Effector CD8-positive, alpha-beta T cell (primary cell): ENCODE measurements around the gene TUT7.

Experiments used
- DNase-seq: peaks from one replicate; lab custom pipeline; 2025; lab: John Stamatoyannopoulos, UW

Gene TUT7

DNA sequence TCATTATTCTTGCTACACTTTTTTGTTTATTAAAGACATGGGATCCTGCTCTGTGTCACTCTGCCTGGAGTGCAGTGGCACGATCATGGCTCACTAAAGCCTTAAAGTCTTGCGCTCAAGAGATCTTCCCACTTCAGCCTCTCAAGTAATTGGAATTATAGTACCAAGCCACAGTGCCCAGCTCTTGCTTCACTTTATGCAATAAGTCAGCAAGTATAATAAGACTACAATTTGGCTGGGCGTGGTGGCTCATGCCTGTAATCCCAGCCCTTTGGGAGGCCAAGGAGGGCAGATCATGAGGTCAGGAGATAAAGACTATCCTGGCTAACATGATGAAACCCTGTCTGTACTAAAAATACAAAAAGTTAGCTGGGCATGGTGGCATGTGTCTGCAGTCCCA is 100.6 kb downstream of the TUT7 start:
- DNase-seq = no peak

GRCh38 chr9:86252870-86253269 is 101.3 kb downstream of the TUT7 start:
- no peak for DNase-seq

DNA sequence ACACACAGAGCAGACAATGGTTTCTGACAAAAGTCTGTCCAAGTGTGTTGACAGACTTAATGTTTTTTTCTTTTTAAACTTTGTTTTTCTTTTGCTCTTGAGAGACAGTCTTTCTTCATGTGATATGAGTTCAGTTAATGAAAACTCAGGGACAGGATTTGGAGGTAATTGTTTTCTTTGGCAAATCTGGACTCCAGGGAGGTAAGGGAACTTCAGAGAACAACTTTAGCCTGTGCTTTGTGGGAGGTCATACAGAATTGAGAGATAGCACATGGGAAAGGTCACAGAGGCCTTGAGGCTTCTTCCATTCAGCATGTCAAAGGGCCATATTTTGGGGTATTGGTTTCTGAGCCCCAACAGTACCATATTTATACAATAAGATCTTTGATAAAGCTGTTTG is 104.1 kb downstream of the TUT7 start:
- DNase-seq = no peak

- no peak for DNase-seq
Measured at GRCh38 chr9:86248746-86249145, 105.5 kb downstream of the TUT7 start.

- DNase-seq = no peak
Measured at GRCh38 chr9:86246752-86247161, 107.5 kb downstream of the TUT7 start.

DNA sequence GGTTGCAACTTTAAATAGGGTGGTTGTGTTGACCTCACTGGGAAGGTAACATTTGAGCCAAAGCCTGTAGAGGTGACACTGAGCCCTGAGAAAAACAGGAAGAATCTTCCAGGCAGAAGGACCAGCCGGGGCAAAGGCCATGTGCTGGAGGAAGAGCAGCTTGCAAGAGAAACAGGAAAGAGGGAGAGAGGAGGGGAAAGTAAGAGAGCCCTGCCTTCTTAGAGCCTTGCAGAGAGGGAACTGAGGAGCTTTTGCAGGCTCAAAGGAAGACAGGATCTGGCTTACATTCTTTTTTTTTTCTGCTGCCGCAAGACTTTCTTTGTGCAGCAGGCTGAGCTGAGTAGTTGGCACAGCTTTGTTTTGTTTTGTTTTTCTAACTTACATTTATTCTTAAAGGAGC is 112.1 kb downstream of the TUT7 start:
- DNase-seq = no peak

DNA sequence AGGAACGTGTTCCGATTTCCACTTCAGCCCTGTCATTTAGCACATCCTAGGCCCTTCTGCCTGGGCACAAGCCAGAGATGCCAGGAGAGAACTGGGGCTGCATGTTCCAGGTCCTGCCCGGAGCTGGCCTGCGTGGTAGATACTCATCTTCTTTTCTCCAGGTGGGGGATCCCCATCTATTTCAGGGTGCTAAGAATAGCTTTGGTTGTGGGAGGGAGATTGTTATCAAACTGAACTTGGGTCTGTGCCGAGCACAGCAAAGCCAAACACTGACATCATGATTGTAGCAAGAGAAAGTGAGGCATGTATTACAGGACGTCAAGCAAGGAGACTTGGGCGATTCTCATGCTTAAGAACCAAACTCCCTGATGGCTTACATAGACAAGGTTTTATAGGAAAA is 113.0 kb downstream of the TUT7 start:
- DNase-seq = no peak

DNA sequence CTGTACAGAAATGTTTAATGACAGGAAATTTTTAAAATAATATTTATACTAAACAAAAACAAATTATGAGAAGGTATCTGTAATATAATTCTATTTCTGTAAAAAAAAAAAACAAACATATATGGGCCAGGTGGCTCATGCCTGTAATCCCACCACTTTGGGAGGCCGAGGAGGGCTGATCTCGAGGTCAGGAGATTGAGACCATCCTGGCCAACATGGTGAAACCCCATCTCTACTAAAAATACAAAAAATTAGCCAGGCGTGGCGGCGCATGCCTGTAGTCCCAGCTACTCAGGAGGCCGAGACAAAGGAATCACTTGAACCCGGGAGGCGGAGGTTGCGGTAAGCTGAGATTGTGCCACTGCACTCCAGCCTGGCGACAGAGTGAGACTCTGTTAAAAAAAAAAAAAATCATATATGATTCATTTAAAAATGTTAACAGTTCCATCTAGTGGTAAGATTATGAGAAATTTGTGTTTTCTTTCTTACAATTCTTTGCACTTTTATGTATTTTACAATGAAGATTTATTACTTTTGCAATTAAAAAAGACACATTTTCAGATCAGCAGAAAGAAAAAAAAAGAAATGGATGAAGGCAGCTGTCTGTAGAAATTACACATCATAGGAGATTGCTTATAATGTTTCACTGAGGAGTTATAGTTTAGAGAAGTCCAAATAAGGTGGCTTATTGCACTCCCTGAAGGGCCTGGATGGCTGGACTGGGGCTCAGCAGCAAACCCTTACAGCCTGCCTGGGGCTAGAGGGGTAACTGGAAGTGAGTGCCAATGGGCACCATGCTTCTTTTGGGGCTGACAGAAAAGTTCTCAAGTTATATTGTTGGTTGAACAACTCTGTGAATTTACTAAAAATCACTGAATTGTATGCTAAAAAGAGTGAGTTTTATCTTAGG is 115.1 kb downstream of the TUT7 start:
- no peak for DNase-seq
